ENCODE measurements around the gene STK32C.

The STK32C gene

GRCh38 chr10:132197271-132198067 lies 110.3 kb downstream of the STK32C start:
- FAIRE-seq (no peak), DNase-seq (ENCODE audit: insufficient read length, low spot score) (no peak)
- TF ChIP-seq, protein P1, sequence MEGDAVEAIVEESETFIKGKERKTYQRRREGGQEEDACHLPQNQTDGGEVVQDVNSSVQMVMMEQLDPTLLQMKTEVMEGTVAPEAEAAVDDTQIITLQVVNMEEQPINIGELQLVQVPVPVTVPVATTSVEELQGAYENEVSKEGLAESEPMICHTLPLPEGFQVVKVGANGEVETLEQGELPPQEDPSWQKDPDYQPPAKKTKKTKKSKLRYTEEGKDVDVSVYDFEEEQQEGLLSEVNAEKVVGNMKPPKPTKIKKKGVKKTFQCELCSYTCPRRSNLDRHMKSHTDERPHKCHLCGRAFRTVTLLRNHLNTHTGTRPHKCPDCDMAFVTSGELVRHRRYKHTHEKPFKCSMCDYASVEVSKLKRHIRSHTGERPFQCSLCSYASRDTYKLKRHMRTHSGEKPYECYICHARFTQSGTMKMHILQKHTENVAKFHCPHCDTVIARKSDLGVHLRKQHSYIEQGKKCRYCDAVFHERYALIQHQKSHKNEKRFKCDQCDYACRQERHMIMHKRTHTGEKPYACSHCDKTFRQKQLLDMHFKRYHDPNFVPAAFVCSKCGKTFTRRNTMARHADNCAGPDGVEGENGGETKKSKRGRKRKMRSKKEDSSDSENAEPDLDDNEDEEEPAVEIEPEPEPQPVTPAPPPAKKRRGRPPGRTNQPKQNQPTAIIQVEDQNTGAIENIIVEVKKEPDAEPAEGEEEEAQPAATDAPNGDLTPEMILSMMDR (IDR thresholded peaks at IDR 0.05; ENCODE audit: insufficient read depth, missing control alignments) = no peak

- FAIRE-seq (no peak), DNase-seq (ENCODE audit: insufficient read length, low spot score) (no peak)
- TF ChIP-seq, protein P1 (IDR thresholded peaks at IDR 0.05; ENCODE audit: insufficient read depth, missing control alignments) = no peak
Measured at GRCh38 chr10:132196178-132197113, 111.3 kb downstream of the STK32C start.

GRCh38 chr10:132195366-132196075 lies 112.2 kb downstream of the STK32C start:
- TF ChIP-seq, protein P1 (IDR thresholded peaks at IDR 0.05; ENCODE audit: insufficient read depth, missing control alignments) = no peak
- FAIRE-seq (no peak), DNase-seq (ENCODE audit: insufficient read length, low spot score) (no peak)

GRCh38 chr10:132194726-132195125 lies 113.0 kb downstream of the STK32C start:
- no peak for DNase-seq (ENCODE audit: insufficient read length, low spot score)
- TF ChIP-seq, protein P1 (IDR thresholded peaks at IDR 0.05; ENCODE audit: insufficient read depth, missing control alignments) = no peak
- FAIRE-seq = no peak

DNA sequence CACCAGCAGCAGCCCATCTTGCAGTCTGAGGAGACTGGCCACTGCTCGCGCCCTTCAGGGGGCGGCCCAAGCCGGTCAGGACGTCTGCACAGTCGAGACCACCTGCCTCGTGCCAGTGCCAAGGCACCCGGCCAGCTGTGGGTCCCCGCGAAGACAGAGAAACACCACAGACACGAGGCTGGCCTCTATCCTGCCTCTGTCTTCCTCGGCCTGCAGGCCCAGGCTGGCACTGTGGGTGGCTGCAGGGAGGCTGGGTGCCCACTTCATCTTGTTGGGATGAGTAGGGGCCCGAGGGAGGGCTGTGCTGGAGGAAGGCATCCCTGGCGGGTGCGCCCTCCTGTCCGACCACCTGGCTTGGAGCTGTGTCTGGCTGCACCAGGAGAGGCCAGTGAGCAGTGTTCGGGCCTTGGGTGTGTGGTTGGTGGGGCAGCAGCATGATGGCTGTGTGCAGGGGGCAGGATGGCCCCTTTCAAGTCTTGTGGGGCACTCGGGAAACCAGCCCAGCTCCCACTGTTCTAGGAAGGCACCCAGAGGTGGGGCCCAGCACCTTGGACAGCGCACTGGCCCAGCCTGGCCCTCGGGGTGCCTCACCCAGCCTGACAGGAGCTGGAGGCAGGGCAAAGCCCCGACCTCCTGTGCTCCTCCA lies 113.7 kb downstream of the STK32C start:
- no peak for DNase-seq (ENCODE audit: insufficient read length, low spot score)
- no peak for FAIRE-seq
- TF ChIP-seq, protein P1 (IDR thresholded peaks at IDR 0.05; ENCODE audit: insufficient read depth, missing control alignments) = no peak

DNA sequence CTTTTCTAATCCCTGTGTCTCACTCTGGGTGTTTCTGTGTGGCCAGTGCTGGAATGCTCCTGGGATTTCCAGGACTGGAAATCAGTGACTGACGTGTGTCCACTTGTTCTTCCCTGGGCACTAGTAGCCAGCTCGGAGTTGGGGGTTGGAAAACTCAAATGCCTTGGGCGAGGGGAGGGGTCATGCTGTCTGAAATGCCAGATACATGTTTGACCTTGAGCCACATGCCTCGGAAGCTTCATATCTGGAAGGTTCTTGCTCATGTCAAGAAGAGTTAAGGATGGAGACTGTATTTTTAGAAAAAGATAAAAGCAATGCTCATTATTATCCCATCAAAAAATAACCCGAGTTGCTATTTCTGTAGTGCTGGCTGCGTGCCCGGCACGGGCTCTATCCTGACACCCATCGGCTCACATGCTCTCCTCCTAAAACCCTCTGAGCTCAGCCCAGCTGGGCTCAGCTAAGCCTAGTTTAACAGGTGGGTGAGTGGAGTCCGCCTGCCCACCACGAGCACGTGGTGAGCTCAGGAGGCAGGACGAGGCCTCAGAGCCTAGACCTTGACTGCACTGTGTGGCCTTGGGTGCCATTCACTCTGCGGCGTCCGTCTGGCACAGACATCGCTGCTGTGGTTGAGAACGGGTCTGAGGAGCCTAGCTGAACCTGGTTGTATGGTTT lies 114.6 kb downstream of the STK32C start:
- FAIRE-seq (no peak), DNase-seq (ENCODE audit: insufficient read length, low spot score) (no peak)
- TF ChIP-seq, protein P1 (IDR thresholded peaks at IDR 0.05; ENCODE audit: insufficient read depth, missing control alignments) = no peak
